WTC11 (cell line): ENCODE results near the gene UBE3A.

Experiments
- E2F4 ChIP-seq: sonication (generic); formaldehyde crosslinking; IDR thresholded peaks from 2 replicates; pipeline ENCODE4 v1.8.1; 2022; ENCODE audit warnings: low read depth, mild to moderate bottlenecking, moderate library complexity, missing genetic modification reagents, borderline replicate concordance
- ELF4 ChIP-seq: sonication (generic); formaldehyde crosslinking; IDR thresholded peaks from 2 replicates; pipeline ENCODE4 v1.8.1; 2022; ENCODE audit warnings: low read depth, mild to moderate bottlenecking, moderate library complexity, missing genetic modification reagents
- FOXK1 ChIP-seq: sonication (generic); formaldehyde crosslinking; IDR thresholded peaks from 2 replicates; pipeline ENCODE4 v1.8.0; 2022; ENCODE audit warnings: mild to moderate bottlenecking, moderate library complexity, missing genetic modification reagents
- HMGA2 ChIP-seq: fragments of 250-450 bp; sonication (Bioruptor Pico); IDR thresholded peaks from 2 replicates; pipeline ENCODE4 v1.4.0; 2021; ENCODE audit warnings: mild to moderate bottlenecking, moderate library complexity
- HMGXB4 ChIP-seq: sonication (generic); formaldehyde crosslinking; IDR thresholded peaks from 2 replicates; pipeline ENCODE4 v1.8.1; 2023; ENCODE audit warnings: mild to moderate bottlenecking, moderate library complexity, missing genetic modification reagents
- MLX ChIP-seq: sonication (generic); formaldehyde crosslinking; IDR thresholded peaks from 2 replicates; pipeline ENCODE4 v1.8.1; 2023; ENCODE audit warnings: mild to moderate bottlenecking, missing genetic modification reagents, moderate library complexity
- NFYB ChIP-seq: sonication (generic); formaldehyde crosslinking; conservative IDR thresholded peaks from 2 replicates; pipeline ENCODE4 v1.8.0; 2022; ENCODE audit warnings: low read depth, missing genetic modification reagents
- NR2C2 ChIP-seq: sonication (generic); formaldehyde crosslinking; IDR thresholded peaks from 2 replicates; pipeline ENCODE4 v1.8.0; 2022; ENCODE audit warnings: mild to moderate bottlenecking, missing genetic modification reagents
- SMAD3 ChIP-seq: sonication (generic); formaldehyde crosslinking; IDR thresholded peaks from 2 replicates; pipeline ENCODE4 v1.8.0; 2022; ENCODE audit warnings: missing genetic modification reagents, mild to moderate bottlenecking, borderline replicate concordance
- SMAD4 ChIP-seq: sonication (generic); formaldehyde crosslinking; IDR thresholded peaks from 2 replicates; pipeline ENCODE4 v1.8.0; 2022; ENCODE audit warnings: mild to moderate bottlenecking, missing genetic modification reagents
- ZBTB21 ChIP-seq: sonication (generic); formaldehyde crosslinking; IDR thresholded peaks from 2 replicates; pipeline ENCODE4 v1.8.1; 2023; ENCODE audit warnings: mild to moderate bottlenecking, missing genetic modification reagents, borderline replicate concordance
- ZNF121 ChIP-seq: sonication (generic); formaldehyde crosslinking; IDR thresholded peaks from 2 replicates; pipeline ENCODE4 v1.8.0; 2023; ENCODE audit warnings: missing genetic modification reagents
- TF ChIP-seq, protein P1 (sequence below): sonication (generic); formaldehyde crosslinking; IDR thresholded peaks from 2 replicates; pipeline ENCODE4 v1.8.0; 2022; ENCODE audit warnings: missing genetic modification reagents
- TF ChIP-seq, protein P2 (sequence below): fragments of 200-600 bp; IDR thresholded peaks from 2 replicates; pipeline ENCODE4 v1.8.0; 2022; ENCODE audit warnings: antibody characterized with exemption

DNA sequence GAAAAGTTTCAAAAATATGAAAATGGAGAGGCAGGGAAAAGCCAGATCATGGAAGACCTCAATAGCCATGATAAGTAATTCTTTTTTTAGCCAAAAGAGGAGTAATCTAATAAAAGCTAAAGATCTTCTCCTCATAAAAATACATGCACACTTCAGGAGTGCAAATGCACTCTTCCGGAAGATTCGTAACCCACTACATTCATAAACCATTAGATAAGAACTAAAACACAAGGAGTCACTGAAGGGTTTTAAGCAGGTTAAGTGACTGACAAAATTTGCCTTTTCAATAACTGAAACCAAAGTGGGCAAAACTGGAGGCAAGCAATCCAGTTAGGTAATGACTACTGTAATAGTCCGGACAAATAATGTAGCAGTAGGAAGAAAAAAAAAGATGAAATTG lies 46.0 kb downstream of the UBE3A start:
- TF ChIP-seq HMGXB4 (CRISPR knock-in tag), result no peak
- TF ChIP-seq, protein P1, sequence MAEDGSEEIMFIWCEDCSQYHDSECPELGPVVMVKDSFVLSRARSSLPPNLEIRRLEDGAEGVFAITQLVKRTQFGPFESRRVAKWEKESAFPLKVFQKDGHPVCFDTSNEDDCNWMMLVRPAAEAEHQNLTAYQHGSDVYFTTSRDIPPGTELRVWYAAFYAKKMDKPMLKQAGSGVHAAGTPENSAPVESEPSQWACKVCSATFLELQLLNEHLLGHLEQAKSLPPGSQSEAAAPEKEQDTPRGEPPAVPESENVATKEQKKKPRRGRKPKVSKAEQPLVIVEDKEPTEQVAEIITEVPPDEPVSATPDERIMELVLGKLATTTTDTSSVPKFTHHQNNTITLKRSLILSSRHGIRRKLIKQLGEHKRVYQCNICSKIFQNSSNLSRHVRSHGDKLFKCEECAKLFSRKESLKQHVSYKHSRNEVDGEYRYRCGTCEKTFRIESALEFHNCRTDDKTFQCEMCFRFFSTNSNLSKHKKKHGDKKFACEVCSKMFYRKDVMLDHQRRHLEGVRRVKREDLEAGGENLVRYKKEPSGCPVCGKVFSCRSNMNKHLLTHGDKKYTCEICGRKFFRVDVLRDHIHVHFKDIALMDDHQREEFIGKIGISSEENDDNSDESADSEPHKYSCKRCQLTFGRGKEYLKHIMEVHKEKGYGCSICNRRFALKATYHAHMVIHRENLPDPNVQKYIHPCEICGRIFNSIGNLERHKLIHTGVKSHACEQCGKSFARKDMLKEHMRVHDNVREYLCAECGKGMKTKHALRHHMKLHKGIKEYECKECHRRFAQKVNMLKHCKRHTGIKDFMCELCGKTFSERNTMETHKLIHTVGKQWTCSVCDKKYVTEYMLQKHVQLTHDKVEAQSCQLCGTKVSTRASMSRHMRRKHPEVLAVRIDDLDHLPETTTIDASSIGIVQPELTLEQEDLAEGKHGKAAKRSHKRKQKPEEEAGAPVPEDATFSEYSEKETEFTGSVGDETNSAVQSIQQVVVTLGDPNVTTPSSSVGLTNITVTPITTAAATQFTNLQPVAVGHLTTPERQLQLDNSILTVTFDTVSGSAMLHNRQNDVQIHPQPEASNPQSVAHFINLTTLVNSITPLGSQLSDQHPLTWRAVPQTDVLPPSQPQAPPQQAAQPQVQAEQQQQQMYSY (CRISPR knock-in tag), result no peak
- TF ChIP-seq ELF4 (CRISPR knock-in tag), result no peak
- TF ChIP-seq, protein P2, sequence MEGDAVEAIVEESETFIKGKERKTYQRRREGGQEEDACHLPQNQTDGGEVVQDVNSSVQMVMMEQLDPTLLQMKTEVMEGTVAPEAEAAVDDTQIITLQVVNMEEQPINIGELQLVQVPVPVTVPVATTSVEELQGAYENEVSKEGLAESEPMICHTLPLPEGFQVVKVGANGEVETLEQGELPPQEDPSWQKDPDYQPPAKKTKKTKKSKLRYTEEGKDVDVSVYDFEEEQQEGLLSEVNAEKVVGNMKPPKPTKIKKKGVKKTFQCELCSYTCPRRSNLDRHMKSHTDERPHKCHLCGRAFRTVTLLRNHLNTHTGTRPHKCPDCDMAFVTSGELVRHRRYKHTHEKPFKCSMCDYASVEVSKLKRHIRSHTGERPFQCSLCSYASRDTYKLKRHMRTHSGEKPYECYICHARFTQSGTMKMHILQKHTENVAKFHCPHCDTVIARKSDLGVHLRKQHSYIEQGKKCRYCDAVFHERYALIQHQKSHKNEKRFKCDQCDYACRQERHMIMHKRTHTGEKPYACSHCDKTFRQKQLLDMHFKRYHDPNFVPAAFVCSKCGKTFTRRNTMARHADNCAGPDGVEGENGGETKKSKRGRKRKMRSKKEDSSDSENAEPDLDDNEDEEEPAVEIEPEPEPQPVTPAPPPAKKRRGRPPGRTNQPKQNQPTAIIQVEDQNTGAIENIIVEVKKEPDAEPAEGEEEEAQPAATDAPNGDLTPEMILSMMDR, result no peak
- TF ChIP-seq FOXK1 (CRISPR knock-in tag), result no peak
- TF ChIP-seq E2F4 (CRISPR knock-in tag), result no peak
- TF ChIP-seq ZNF121 (CRISPR knock-in tag), result no peak
- no peak for TF ChIP-seq SMAD4 (CRISPR knock-in tag)
- no peak for TF ChIP-seq NR2C2 (CRISPR knock-in tag)
- TF ChIP-seq HMGA2, result no peak
- no peak for TF ChIP-seq ZBTB21
- TF ChIP-seq NFYB, result no peak
- no peak for TF ChIP-seq SMAD3
- TF ChIP-seq MLX (CRISPR knock-in tag), result no peak
